ENCODE results near the gene DGKA. TPM values are rescaled to one million over a fixed set of nuclear protein-coding genes. Genes with fewer than 3 reads are reported as not detected.

Gene DGKA
- 140 TPM for total RNA-seq

DNA sequence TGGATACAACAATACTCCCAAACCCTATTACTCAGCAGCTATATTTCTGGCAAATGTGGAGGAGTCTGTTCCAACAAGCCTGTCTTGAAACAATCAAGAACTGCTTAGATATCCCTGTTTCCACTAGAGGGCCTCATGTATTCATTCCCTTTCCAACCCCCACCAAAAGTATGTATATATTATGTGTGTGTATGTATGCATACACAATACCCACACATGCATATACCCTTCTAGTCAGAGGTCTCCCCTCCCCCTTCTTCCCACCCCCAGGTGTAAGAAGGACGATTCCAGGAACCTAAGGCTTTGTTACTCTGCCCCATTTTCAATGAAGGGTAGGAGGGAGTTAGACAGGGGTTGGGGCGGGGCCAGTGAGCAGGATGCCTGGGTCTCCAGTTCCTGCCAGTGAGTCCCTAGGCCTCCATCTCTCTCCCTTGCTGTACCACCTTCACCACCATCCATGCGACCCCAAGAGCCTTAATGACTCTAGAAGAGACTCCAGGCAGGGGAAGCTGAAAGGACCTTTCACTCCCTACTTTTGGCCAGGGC, at the start of gene DGKA:
Gene DGKA (plus strand): TSS at position 392 of the 546 bp plus-strand sequence. CDS start 5,342 bp downstream, outside the sequence.
- H3K27me3 ChIP-seq = no peaks in the 10 kb centered on the region
- H3K4me3 ChIP-seq = peak within 1 kb of the TSS; percentile 59 to 92
- H3K9me3 ChIP-seq = no peaks in the 10 kb centered on the region
- H3K4me1 ChIP-seq = peaks cover 80% of the 10 kb centered on the region
- intact Hi-C loops (cut with DNase I) = loop anchor here (5.0 kb wide), 2 partner anchors 104 to 204 kb away; partner anchors contain the start of genes CD63 and DNAJC14
- H3K36me3 ChIP-seq = no peaks in the 10 kb centered on the region
- TF ChIP-seq POLR2A (IDR thresholded peaks at IDR 0.05) (no peak), POLR2AphosphoS5 (IDR thresholded peaks at IDR 0.05; ENCODE audit: insufficient read depth in 1 of 2, low read depth in 1 of 2) (peak in 1 of 2 donors; percentile 29)
- TF ChIP-seq, protein P1, sequence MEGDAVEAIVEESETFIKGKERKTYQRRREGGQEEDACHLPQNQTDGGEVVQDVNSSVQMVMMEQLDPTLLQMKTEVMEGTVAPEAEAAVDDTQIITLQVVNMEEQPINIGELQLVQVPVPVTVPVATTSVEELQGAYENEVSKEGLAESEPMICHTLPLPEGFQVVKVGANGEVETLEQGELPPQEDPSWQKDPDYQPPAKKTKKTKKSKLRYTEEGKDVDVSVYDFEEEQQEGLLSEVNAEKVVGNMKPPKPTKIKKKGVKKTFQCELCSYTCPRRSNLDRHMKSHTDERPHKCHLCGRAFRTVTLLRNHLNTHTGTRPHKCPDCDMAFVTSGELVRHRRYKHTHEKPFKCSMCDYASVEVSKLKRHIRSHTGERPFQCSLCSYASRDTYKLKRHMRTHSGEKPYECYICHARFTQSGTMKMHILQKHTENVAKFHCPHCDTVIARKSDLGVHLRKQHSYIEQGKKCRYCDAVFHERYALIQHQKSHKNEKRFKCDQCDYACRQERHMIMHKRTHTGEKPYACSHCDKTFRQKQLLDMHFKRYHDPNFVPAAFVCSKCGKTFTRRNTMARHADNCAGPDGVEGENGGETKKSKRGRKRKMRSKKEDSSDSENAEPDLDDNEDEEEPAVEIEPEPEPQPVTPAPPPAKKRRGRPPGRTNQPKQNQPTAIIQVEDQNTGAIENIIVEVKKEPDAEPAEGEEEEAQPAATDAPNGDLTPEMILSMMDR (IDR thresholded peaks at IDR 0.05) = peak in 2 of 3 experiments; percentile 36 to 51
- no peak for DNase-seq (ENCODE audit: extremely low spot score in 2 of 2)
- H3K27ac ChIP-seq = peak within 1 kb of the TSS; percentile 94

DNA sequence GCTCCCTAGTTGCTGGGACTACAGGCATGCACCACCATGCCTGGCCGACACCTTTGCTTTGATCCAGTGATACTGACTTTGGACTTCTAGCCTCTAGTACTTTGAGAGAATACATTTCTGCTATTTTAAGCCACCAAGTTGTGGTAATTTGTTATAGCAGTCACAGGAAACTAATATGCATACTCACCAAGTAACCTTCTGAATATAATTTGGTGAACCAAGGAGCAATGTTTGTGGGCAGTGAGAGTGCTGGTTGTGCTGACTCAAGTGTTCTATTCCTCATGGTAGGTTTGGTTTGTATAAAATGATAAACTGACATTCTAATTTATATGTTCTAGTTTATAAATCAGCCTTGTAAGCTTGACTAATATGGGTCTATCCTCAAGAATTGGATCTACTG, 45.8 kb upstream of the DGKA start:
- Histone ChIP-seq H3K27me3 (no peaks in the 10 kb centered on the region), H3K4me3 (no peak overlapping the region), H3K27ac (no peak overlapping the region), H3K36me3 (no peaks in the 10 kb centered on the region), H3K4me1 (no peaks in the 10 kb centered on the region), H3K9me3 (no peaks in the 10 kb centered on the region)
- TF ChIP-seq POLR2AphosphoS5 (IDR thresholded peaks at IDR 0.05; ENCODE audit: insufficient read depth in 1 of 2, low read depth in 1 of 2) (no peak), POLR2A (IDR thresholded peaks at IDR 0.05) (no peak)
- TF ChIP-seq, protein P1 (IDR thresholded peaks at IDR 0.05) = no peak
- intact Hi-C loops (cut with DNase I) = no loop called here
- no peak for DNase-seq (ENCODE audit: extremely low spot score in 2 of 2)

DNA sequence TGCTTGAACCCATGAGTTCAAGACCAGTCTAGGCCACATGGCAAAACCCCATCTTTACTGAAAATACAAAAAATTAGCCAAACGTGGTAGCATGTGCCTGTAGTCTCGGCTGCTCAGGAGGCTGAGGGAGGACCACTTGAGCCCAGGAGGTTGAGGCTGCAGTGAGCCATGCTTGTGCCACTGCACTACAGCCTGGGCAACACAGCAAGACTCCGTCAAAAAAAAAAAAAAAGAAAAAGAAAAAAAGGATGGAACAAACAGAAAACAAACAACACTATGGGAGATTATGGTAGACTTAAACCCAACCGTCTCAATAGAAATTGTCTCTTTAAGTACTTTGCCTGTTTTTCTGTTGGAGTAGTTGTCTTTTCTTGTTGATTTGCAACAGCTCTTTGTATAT, 39.7 kb upstream of the DGKA start:
- H3K36me3 ChIP-seq = no peaks in the 10 kb centered on the region
- intact Hi-C loops (cut with DNase I) = no loop called here
- H3K27ac ChIP-seq = no peak overlapping the region
- TF ChIP-seq POLR2AphosphoS5 (IDR thresholded peaks at IDR 0.05; ENCODE audit: insufficient read depth in 1 of 2, low read depth in 1 of 2) (no peak), POLR2A (IDR thresholded peaks at IDR 0.05) (no peak)
- TF ChIP-seq, protein P1 (IDR thresholded peaks at IDR 0.05) = no peak
- H3K4me3 ChIP-seq = no peak overlapping the region
- H3K4me1 ChIP-seq = no peaks in the 10 kb centered on the region
- no peaks in the 10 kb centered on the region for H3K27me3 ChIP-seq
- H3K9me3 ChIP-seq = no peaks in the 10 kb centered on the region
- DNase-seq (ENCODE audit: extremely low spot score in 2 of 2) = no peak

DNA sequence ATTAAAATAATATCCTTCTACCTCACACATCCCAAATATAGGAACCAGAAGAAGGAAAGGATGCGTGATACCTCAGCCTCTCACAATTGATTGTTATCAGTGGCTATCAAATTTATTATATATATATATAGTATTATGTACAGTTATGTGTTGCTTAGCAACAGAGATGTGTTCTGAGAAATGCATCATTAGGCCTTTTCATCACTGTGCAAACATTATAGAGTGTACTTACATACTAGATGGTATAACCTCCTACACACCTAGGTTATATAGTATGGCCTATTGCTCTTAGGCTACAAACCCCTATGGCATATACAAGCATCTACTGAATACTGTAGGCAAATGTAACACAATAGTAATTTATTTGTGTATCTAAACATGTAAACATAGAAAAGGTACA, 37.2 kb upstream of the DGKA start:
- H3K36me3 ChIP-seq = no peaks in the 10 kb centered on the region
- no peaks in the 10 kb centered on the region for H3K27me3 ChIP-seq
- H3K4me3 ChIP-seq = no peak overlapping the region
- no peak overlapping the region for H3K27ac ChIP-seq
- no peak for DNase-seq (ENCODE audit: extremely low spot score in 2 of 2)
- no peaks in the 10 kb centered on the region for H3K4me1 ChIP-seq
- TF ChIP-seq, protein P1 (IDR thresholded peaks at IDR 0.05) = no peak
- TF ChIP-seq POLR2A (IDR thresholded peaks at IDR 0.05) (no peak), POLR2AphosphoS5 (IDR thresholded peaks at IDR 0.05; ENCODE audit: insufficient read depth in 1 of 2, low read depth in 1 of 2) (no peak)
- intact Hi-C loops (cut with DNase I) = no loop called here
- no peaks in the 10 kb centered on the region for H3K9me3 ChIP-seq

DNA sequence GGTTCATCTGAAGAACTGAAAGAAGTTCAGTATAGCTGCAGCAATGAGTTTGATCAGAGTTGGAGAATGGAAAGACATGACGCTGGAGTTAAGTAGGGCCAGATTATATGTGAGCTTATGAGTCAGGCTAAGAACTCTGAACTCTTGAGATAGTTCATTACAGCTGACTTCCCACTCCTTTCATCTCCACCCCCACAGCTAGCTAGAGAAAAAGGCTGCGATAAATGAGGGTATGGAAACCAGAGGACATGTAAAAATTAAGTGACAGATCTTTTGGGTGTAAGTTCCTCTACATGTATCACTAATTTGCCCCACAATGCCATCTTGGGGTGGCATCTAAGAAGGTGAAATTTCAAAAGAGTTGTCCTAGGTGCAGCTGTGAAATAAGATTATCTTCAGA, 31.9 kb upstream of the DGKA start:
- Histone ChIP-seq H3K4me3 (no peak overlapping the region), H3K36me3 (peaks cover 0 to 21% of the 10 kb centered on the region in 2 donors), H3K27ac (no peak overlapping the region), H3K9me3 (no peaks in the 10 kb centered on the region), H3K27me3 (no peaks in the 10 kb centered on the region), H3K4me1 (no peaks in the 10 kb centered on the region)
- TF ChIP-seq POLR2A (IDR thresholded peaks at IDR 0.05) (no peak), POLR2AphosphoS5 (IDR thresholded peaks at IDR 0.05; ENCODE audit: insufficient read depth in 1 of 2, low read depth in 1 of 2) (no peak)
- TF ChIP-seq, protein P1 (IDR thresholded peaks at IDR 0.05) = no peak
- DNase-seq (ENCODE audit: extremely low spot score in 2 of 2) = no peak
- intact Hi-C loops (cut with DNase I) = no loop called here
